WTC11 (cell line): Measurements from ENCODE around the gene GZMA. TPM values are rescaled to one million over a fixed set of nuclear protein-coding genes. Genes with fewer than 3 reads are reported as not detected.

Experiments used
- ATAC-seq: fragments of 200-7000 bp; cut with Tn5 transposase; 2 replicates; pipeline ENCODE4 v1.10.0; 2021; ENCODE audit warnings: mild to moderate bottlenecking, moderate library complexity
- CTCF ChIA-PET: fragments of 300-600 bp; sonication (Branson Sonifier 250); formaldehyde crosslinking; loops from one replicate; lab custom pipeline; 2021; ENCODE audit warnings: antibody characterized with exemption; lab: Charles Lee
- POLR2A ChIA-PET: fragments of 350-600 bp; sonication (Branson Sonifier 250); formaldehyde crosslinking; loops from one replicate; lab custom pipeline; 2021; ENCODE audit warnings: antibody characterized with exemption; lab: Charles Lee
- DNase-seq: peaks from one replicate; pipeline ENCODE4 v3.0.0; 2021; ENCODE audit warnings: low spot score
- H3K27ac Mint-ChIP-seq: 2 replicates; pipeline ENCODE4 v1.8.0; 2021; ENCODE audit warnings: mixed read lengths
- H3K27me3 Mint-ChIP-seq: 2 replicates; pipeline ENCODE4 v1.8.0; 2021; ENCODE audit warnings: low read depth, mild to moderate bottlenecking, moderate library complexity, mixed read lengths
- H3K36me3 Mint-ChIP-seq: 2 replicates; pipeline ENCODE4 v1.8.0; 2021; ENCODE audit warnings: mixed read lengths
- H3K4me1 Mint-ChIP-seq: 2 replicates; pipeline ENCODE4 v1.8.0; 2022; ENCODE audit warnings: mixed read lengths
- H3K4me3 Mint-ChIP-seq: 2 replicates; pipeline ENCODE4 v1.8.0; 2021; ENCODE audit warnings: mild to moderate bottlenecking, moderate library complexity, mixed read lengths
- H3K9me3 Mint-ChIP-seq: 2 replicates; pipeline ENCODE4 v1.8.0; 2021; ENCODE audit warnings: mixed read lengths
- AFF4 ChIP-seq: sonication (generic); formaldehyde crosslinking; IDR thresholded peaks from 2 replicates; pipeline ENCODE4 v1.8.1; 2023; ENCODE audit warnings: mild to moderate bottlenecking, missing genetic modification reagents, borderline replicate concordance
- CREB1 ChIP-seq: sonication (generic); formaldehyde crosslinking; IDR thresholded peaks from 2 replicates; pipeline ENCODE4 v1.8.0; 2023; ENCODE audit warnings: mild to moderate bottlenecking, missing genetic modification reagents
- ESRRA ChIP-seq: sonication (generic); formaldehyde crosslinking; IDR thresholded peaks from 2 replicates; pipeline ENCODE4 v1.8.1; 2022; ENCODE audit warnings: mild to moderate bottlenecking, missing genetic modification reagents, borderline replicate concordance
- GRHL2 ChIP-seq: fragments of 250-450 bp; sonication (Bioruptor Pico); IDR thresholded peaks from 2 replicates; pipeline ENCODE4 v1.8.0; 2022; ENCODE audit warnings: mild to moderate bottlenecking, moderate library complexity; ENCODE audit not compliant: insufficient replicate concordance, severe bottlenecking
- GTF2I ChIP-seq: fragments of 250-450 bp; sonication (Bioruptor Pico); conservative IDR thresholded peaks from 2 replicates; pipeline ENCODE4 v1.4.0; 2021; ENCODE audit warnings: mild to moderate bottlenecking
- KAT7 ChIP-seq: sonication (generic); formaldehyde crosslinking; IDR thresholded peaks from 2 replicates; pipeline ENCODE4 v1.8.1; 2023; ENCODE audit warnings: missing genetic modification reagents, mild to moderate bottlenecking, borderline replicate concordance
- PREB ChIP-seq: sonication (generic); formaldehyde crosslinking; IDR thresholded peaks from 2 replicates; pipeline ENCODE4 v1.8.1; 2022; ENCODE audit warnings: mild to moderate bottlenecking, missing genetic modification reagents, moderate library complexity, borderline replicate concordance
- ZMAT4 ChIP-seq: fragments of 250-450 bp; sonication (Bioruptor Pico); IDR thresholded peaks from 2 replicates; pipeline ENCODE4 v1.9.0; 2021; ENCODE audit warnings: mild to moderate bottlenecking
- ZNF232 ChIP-seq: sonication (generic); formaldehyde crosslinking; IDR thresholded peaks from 2 replicates; pipeline ENCODE4 v1.8.0; 2022; ENCODE audit warnings: mild to moderate bottlenecking, missing genetic modification reagents
- ZNF423 ChIP-seq: fragments of 250-450 bp; sonication (Bioruptor Pico); IDR thresholded peaks from 2 replicates; pipeline ENCODE4 v2.1.2; 2022; ENCODE audit warnings: mild to moderate bottlenecking, moderate library complexity
- ZNF671 ChIP-seq: fragments of 250-450 bp; sonication (Bioruptor Pico); IDR thresholded peaks from 2 replicates; pipeline ENCODE4 v1.8.0; 2021; ENCODE audit warnings: mild to moderate bottlenecking
- total RNA-seq: library from RNA; stranded (reverse); gene quantifications from 3 replicates; pipeline ENCODE4 v1.2.3, GENCODE V29; 2021
- TF ChIP-seq, protein P1 (sequence below): sonication (generic); formaldehyde crosslinking; IDR thresholded peaks from 2 replicates; pipeline ENCODE4 v1.8.0; 2022; ENCODE audit warnings: mild to moderate bottlenecking, missing genetic modification reagents
- TF ChIP-seq, protein P2 (sequence below): sonication (generic); formaldehyde crosslinking; conservative IDR thresholded peaks from 2 replicates; pipeline ENCODE4 v1.8.1; 2023; ENCODE audit warnings: mild to moderate bottlenecking, low read depth, missing genetic modification reagents, moderate library complexity
- TF ChIP-seq, protein P3 (sequence below): sonication (generic); formaldehyde crosslinking; IDR thresholded peaks from 2 replicates; pipeline ENCODE4 v1.8.0; 2022; ENCODE audit warnings: mild to moderate bottlenecking, missing genetic modification reagents
- TF ChIP-seq, protein P4 (sequence below): sonication (generic); formaldehyde crosslinking; IDR thresholded peaks from 2 replicates; pipeline ENCODE4 v1.8.1; 2022; ENCODE audit warnings: missing genetic modification reagents, borderline replicate concordance

Gene GZMA
- total RNA-seq, 1 experiment from 2014 or later: not detected

DNA sequence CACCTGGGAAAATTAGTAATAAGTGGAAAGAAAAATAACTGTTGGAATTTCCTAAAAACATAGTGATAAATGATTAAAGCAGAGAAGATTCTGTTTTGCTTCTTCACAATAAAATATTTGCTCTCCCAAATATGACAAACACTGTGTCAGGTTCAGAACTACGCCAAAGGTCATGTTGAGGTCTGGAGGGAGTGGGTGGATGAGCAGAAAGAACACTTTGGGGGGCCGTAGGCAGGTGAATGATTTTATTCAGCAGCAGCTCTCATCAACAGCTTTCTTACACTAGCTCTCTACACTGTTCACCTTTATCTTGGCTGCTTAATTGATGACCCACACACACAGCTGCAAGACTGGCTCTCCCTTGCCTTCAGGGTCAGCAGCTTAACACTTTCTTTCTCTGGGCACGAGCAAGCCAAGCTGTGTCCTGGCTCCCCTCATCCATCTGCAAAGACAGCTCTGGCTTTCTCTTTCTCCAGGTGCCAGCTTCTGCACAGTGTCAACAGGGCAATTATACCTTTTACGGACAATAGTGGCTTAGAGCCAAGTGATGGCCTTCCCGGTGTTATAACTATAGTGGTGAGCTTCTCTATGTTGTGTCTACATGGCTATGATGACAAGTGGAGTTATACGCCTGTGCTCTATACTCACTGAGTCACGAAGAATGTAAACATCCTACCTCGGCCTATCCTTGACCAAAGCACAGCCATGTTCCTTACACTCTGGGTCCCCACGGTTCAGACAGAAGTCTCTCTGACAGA, 38.6 kb downstream of the GZMA start:
- no peak for DNase-seq
- no peaks in the 10 kb centered on the region for H3K9me3 Mint-ChIP-seq
- H3K27me3 Mint-ChIP-seq: no peaks in the 10 kb centered on the region; the same call in 1 of the 2 replicates
- TF ChIP-seq, protein P1, sequence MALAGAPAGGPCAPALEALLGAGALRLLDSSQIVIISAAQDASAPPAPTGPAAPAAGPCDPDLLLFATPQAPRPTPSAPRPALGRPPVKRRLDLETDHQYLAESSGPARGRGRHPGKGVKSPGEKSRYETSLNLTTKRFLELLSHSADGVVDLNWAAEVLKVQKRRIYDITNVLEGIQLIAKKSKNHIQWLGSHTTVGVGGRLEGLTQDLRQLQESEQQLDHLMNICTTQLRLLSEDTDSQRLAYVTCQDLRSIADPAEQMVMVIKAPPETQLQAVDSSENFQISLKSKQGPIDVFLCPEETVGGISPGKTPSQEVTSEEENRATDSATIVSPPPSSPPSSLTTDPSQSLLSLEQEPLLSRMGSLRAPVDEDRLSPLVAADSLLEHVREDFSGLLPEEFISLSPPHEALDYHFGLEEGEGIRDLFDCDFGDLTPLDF (CRISPR knock-in tag): no peak
- TF ChIP-seq, protein P2, sequence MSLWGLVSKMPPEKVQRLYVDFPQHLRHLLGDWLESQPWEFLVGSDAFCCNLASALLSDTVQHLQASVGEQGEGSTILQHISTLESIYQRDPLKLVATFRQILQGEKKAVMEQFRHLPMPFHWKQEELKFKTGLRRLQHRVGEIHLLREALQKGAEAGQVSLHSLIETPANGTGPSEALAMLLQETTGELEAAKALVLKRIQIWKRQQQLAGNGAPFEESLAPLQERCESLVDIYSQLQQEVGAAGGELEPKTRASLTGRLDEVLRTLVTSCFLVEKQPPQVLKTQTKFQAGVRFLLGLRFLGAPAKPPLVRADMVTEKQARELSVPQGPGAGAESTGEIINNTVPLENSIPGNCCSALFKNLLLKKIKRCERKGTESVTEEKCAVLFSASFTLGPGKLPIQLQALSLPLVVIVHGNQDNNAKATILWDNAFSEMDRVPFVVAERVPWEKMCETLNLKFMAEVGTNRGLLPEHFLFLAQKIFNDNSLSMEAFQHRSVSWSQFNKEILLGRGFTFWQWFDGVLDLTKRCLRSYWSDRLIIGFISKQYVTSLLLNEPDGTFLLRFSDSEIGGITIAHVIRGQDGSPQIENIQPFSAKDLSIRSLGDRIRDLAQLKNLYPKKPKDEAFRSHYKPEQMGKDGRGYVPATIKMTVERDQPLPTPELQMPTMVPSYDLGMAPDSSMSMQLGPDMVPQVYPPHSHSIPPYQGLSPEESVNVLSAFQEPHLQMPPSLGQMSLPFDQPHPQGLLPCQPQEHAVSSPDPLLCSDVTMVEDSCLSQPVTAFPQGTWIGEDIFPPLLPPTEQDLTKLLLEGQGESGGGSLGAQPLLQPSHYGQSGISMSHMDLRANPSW: no peak
- TF ChIP-seq ZNF423 (CRISPR knock-in tag) (no peak), GTF2I (CRISPR knock-in tag) (no peak), ZNF232 (no peak), CREB1 (CRISPR knock-in tag) (no peak), AFF4 (no peak), GRHL2 (CRISPR knock-in tag) (no peak), ZMAT4 (CRISPR knock-in tag) (no peak), KAT7 (CRISPR knock-in tag) (no peak), PREB (CRISPR knock-in tag) (no peak), ESRRA (no peak), ZNF671 (CRISPR knock-in tag) (no peak)
- TF ChIP-seq, protein P3, sequence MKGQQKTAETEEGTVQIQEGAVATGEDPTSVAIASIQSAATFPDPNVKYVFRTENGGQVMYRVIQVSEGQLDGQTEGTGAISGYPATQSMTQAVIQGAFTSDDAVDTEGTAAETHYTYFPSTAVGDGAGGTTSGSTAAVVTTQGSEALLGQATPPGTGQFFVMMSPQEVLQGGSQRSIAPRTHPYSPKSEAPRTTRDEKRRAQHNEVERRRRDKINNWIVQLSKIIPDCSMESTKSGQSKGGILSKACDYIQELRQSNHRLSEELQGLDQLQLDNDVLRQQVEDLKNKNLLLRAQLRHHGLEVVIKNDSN: no peak
- TF ChIP-seq, protein P4, sequence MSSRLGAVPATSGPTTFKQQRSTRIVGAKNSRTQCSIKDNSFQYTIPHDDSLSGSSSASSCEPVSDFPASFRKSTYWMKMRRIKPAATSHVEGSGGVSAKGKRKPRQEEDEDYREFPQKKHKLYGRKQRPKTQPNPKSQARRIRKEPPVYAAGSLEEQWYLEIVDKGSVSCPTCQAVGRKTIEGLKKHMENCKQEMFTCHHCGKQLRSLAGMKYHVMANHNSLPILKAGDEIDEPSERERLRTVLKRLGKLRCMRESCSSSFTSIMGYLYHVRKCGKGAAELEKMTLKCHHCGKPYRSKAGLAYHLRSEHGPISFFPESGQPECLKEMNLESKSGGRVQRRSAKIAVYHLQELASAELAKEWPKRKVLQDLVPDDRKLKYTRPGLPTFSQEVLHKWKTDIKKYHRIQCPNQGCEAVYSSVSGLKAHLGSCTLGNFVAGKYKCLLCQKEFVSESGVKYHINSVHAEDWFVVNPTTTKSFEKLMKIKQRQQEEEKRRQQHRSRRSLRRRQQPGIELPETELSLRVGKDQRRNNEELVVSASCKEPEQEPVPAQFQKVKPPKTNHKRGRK (CRISPR knock-in tag): no peak
- no peaks in the 10 kb centered on the region for H3K4me1 Mint-ChIP-seq
- ChIA-PET CTCF (interaction anchor here (0.8 to 1.9 kb wide), 5 partner anchors 19 to 236 kb away, joined by 3 to 7 read pairs (median 3); partner anchors contain the start of gene GPX8), POLR2A (interaction anchor here (1.0 kb wide), 1 partner anchor 181 kb away, joined by 3 read pairs; no protein-coding TSS in a partner anchor)
- H3K36me3 Mint-ChIP-seq: no peaks in the 10 kb centered on the region
- ATAC-seq: no peak
- H3K4me3 Mint-ChIP-seq: no peak overlapping the region
- H3K27ac Mint-ChIP-seq: no peak overlapping the region
